A549 (cell line): ENCODE measurements around the gene TNFAIP8. TPM values are rescaled to one million over a fixed set of nuclear protein-coding genes. Genes with fewer than 3 reads are reported as not detected.

Experiments
- ATAC-seq, 2 experiments: fragments of 200-7000 bp in 1 of 2; fragments of >200 bp in 1 of 2; cut with Nextera tagmentation in 1 of 2; cut with Tn5 transposase in 1 of 2; 3 replicates each; pipeline versions ENCODE4 v1.8.0 to v1.9.1; 2018 to 2020; ENCODE audit warnings: mild to moderate bottlenecking in 1 of 2, moderate library complexity in 1 of 2
- CTCF ChIA-PET: fragments of 300-600 bp; sonication (Branson Sonifier 250); formaldehyde crosslinking; extraction: SDS; loops from one replicate; lab custom pipeline; 2021; ENCODE audit warnings: antibody characterized with exemption, inconsistent platforms; lab: Yijun Ruan, JAX
- POLR2A ChIA-PET: fragments of 350-600 bp; formaldehyde crosslinking; extraction: SDS; loops from one replicate; lab custom pipeline; 2021; ENCODE audit warnings: antibody characterized with exemption, inconsistent platforms; lab: Yijun Ruan, JAX
- DNase-seq, 2 experiments: peaks; one replicate each; pipeline versions ENCODE4 v3.0.0 to v3.0.0-alpha.2; 2011 to 2016; ENCODE audit warnings: low read depth in 1 of 2, low spot score in 1 of 2
- FAIRE-seq: peaks from 2 replicates; lab custom pipeline; 2011; peaks lifted over from hg19 to GRCh38; lab: Jason Lieb, UNC
- H3K27ac ChIP-seq, 2 experiments: fragments of >200 bp; sonication (Bioruptor Twin); formaldehyde crosslinking; 3 replicates each; pipeline ENCODE4 v1.5.1; 2016 to 2017
- H3K4me1 ChIP-seq: fragments of >200 bp; sonication (Bioruptor Twin); formaldehyde crosslinking; 3 replicates; pipeline ENCODE4 v1.6.1; 2016
- H3K4me2 ChIP-seq: fragments of >200 bp; sonication (Bioruptor Twin); formaldehyde crosslinking; 3 replicates; pipeline ENCODE4 v1.6.1; 2016
- H3K4me3 ChIP-seq: fragments of >200 bp; sonication (Bioruptor Twin); formaldehyde crosslinking; 3 replicates; pipeline ENCODE4 v1.5.1; 2016
- H3K9me3 ChIP-seq: fragments of >200 bp; sonication (Bioruptor Twin); formaldehyde crosslinking; 3 replicates; pipeline ENCODE4 v1.6.1; 2016
- BCL3 ChIP-seq: fragments of >200 bp; sonication (Bioruptor Twin); formaldehyde crosslinking; IDR thresholded peaks from 3 replicates; pipeline ENCODE4 v1.6.1; 2016
- BHLHE40 ChIP-seq: IDR thresholded peaks from 2 replicates; pipeline ENCODE4 v1.6.1; 2012; ENCODE audit warnings: low read depth, low read length, inconsistent platforms
- CEBPB ChIP-seq, 2 experiments: fragments of >200 bp in 1 of 2; sonication (Bioruptor Twin) in 1 of 2; formaldehyde crosslinking in 1 of 2; IDR thresholded peaks; 2 replicates each; pipeline ENCODE4 v1.6.1; 2012 to 2016
- CHD2 ChIP-seq: fragments of 150-350 bp; IDR thresholded peaks from 2 replicates; pipeline ENCODE4 v1.6.1; 2014; ENCODE audit warnings: low read length; ENCODE audit not compliant: partially characterized antibody
- CHD4 ChIP-seq: fragments of 200-600 bp; sonication (generic); IDR thresholded peaks from 2 replicates; pipeline ENCODE4 v1.6.1; 2016; ENCODE audit warnings: antibody characterized with exemption, mild to moderate bottlenecking, borderline replicate concordance
- EHF ChIP-seq: fragments of 250-450 bp; sonication (Bioruptor Pico); IDR thresholded peaks from 2 replicates; pipeline ENCODE4 v1.5.0; 2020; ENCODE audit warnings: mild to moderate bottlenecking
- ESRRA ChIP-seq: fragments of 150-350 bp; IDR thresholded peaks from 2 replicates; pipeline ENCODE4 v1.6.1; 2014; ENCODE audit warnings: mild to moderate bottlenecking, low read length, borderline replicate concordance
- FOSB ChIP-seq: fragments of 250-450 bp; sonication (Bioruptor Pico); IDR thresholded peaks from 2 replicates; pipeline ENCODE4 v1.5.0; 2020; ENCODE audit warnings: mild to moderate bottlenecking, moderate library complexity
- FOXS1 ChIP-seq: fragments of 250-450 bp; sonication (Bioruptor Pico); IDR thresholded peaks from 2 replicates; pipeline ENCODE4 v1.5.0; 2020; ENCODE audit warnings: mild to moderate bottlenecking, moderate library complexity
- GATA3 ChIP-seq: IDR thresholded peaks from 2 replicates; pipeline ENCODE4 v1.6.1; 2012; ENCODE audit warnings: borderline replicate concordance
- HMGXB4 ChIP-seq: fragments of 250-450 bp; sonication (Bioruptor Pico); IDR thresholded peaks from 2 replicates; pipeline ENCODE4 v1.5.0; 2021; ENCODE audit warnings: mild to moderate bottlenecking, moderate library complexity, borderline replicate concordance
- JUNB ChIP-seq: fragments of >200 bp; sonication (Bioruptor Twin); formaldehyde crosslinking; IDR thresholded peaks from 2 replicates; pipeline ENCODE4 v1.6.1; 2016
- KDM5A ChIP-seq: fragments of 200-600 bp; sonication (generic); IDR thresholded peaks from 2 replicates; pipeline ENCODE4 v1.6.1; 2016; ENCODE audit warnings: antibody characterized with exemption, mild to moderate bottlenecking
- MAZ ChIP-seq: fragments of 150-350 bp; IDR thresholded peaks from 2 replicates; pipeline ENCODE4 v1.6.1; 2014; ENCODE audit warnings: antibody characterized with exemption, low read depth, low read length, borderline replicate concordance
- POLR2AphosphoS2 ChIP-seq: conservative IDR thresholded peaks from 2 replicates; pipeline ENCODE4 v1.6.1; 2012; ENCODE audit warnings: low read length, improper control_type of control experiment, inconsistent platforms
- REST ChIP-seq: fragments of 200-600 bp; sonication (generic); IDR thresholded peaks from 2 replicates; pipeline ENCODE4 v1.6.1; 2016; ENCODE audit warnings: antibody characterized with exemption, mild to moderate bottlenecking, moderate library complexity
- TP53 ChIP-seq: fragments of 250-450 bp; sonication (Bioruptor Pico); IDR thresholded peaks from 2 replicates; pipeline ENCODE4 v1.5.0; 2021; ENCODE audit warnings: mild to moderate bottlenecking, moderate library complexity
- USF2 ChIP-seq: fragments of 450-650 bp; IDR thresholded peaks from 2 replicates; pipeline ENCODE4 v1.6.1; 2014; ENCODE audit warnings: antibody characterized with exemption
- ZFP36 ChIP-seq: fragments of 450-650 bp; IDR thresholded peaks from 2 replicates; pipeline ENCODE4 v1.6.1; 2014; ENCODE audit warnings: borderline replicate concordance; ENCODE audit not compliant: partially characterized antibody
- WGBS: methylation state at CpG from one replicate; pipeline ENCODE4 v1.1.6; 2017; ENCODE audit errors: missing lambda C conversion rate; 5-methylcytosine and 5-hydroxymethylcytosine counted together
- polyA plus RNA-seq, 4 experiments: library from polyadenylated mRNA; depleted of rRNA in 3 of 4; stranded (reverse); fragments of >200 nt; fragmentation: RNase III in 1 of 4; extraction: RNeasy Plus Mini Kit Qiagen cat#74134 plus additional on column Dnase treatment in 1 of 4; gene quantifications; 2 replicates in 3 of 4; 3 replicates in 1 of 4; pipeline ENCODE4 v1.2.3, GENCODE V29; 2011 to 2017

The TNFAIP8 gene
- polyA plus RNA-seq, 2 of the 4 experiments (the other 2 are of a cell fraction): 34.9 to 35.7 TPM

DNA sequence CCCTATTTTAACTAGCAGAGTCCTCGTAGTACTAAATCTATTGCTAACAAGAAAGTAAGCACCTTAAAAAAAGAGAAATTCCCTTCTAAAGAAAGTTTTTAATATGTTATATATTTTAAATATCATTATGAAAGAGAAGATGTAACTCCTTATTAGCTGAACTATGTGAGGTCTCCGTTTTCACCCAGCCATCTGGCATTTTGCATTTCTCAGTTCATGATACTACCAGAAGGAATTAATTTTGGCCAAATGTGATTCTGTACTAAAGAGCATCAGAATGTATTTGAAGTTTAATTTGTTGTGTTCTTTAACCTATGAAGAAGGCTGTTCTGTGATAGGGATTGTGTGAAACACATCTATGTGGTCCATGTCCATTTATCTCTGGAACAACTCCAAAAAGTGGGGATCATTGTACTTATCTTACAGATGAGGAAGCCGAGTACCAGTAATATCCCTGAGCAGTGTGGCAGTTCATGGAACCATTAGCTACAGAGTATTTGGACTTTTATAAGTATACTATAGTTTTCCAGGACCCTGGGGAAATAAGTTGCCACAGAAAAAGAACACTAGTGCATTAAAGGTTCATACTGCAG is 29.8 kb downstream of the TNFAIP8 start:
- no peaks in the 10 kb centered on the region for H3K9me3 ChIP-seq
- no peak for FAIRE-seq
- no peak overlapping the region for H3K4me2 ChIP-seq
- POLR2A ChIA-PET: no interaction called here
- no peaks in the 10 kb centered on the region for H3K4me1 ChIP-seq
- TF ChIP-seq JUNB (no peak), GATA3 (no peak), HMGXB4 (CRISPR knock-in tag) (no peak), ESRRA (no peak), CHD4 (no peak), CHD2 (no peak), BHLHE40 (no peak), CEBPB (IDR thresholded peaks at IDR 0.05) (no peak), REST (no peak), MAZ (no peak), KDM5A (no peak), TP53 (no peak), USF2 (no peak), ZFP36 (no peak), BCL3 (no peak), FOXS1 (CRISPR knock-in tag) (no peak), EHF (no peak), FOSB (CRISPR knock-in tag) (no peak), POLR2AphosphoS2 (no peak)
- TF ChIP-seq, all 56 proteins: peak for 0
- Histone ChIP-seq H3K4me3 (no peak overlapping the region), H3K27ac (no peak overlapping the region)
- ATAC-seq: no peak
- CTCF ChIA-PET: interaction anchor here (1.0 to 1.9 kb wide), 4 partner anchors 16 to 398 kb away, joined by 3 to 9 read pairs (median 4); partner anchors contain the start of gene DTWD2
- 93% methylated on average over 3 of the region's 3 CpGs for WGBS
- no peak for DNase-seq
